PC-9 (cell line): Measurements from ENCODE around the gene SLC12A4. TPM values are rescaled to one million over a fixed set of nuclear protein-coding genes. Genes with fewer than 3 reads are reported as not detected.
"Not testable (repeated sequence)": the region's sequence is repeated elsewhere in the genome, so short reads cannot be mapped to it uniquely, and the experiment has no call there.

Experiments
- BruUV-seq: library from RNA; stranded (reverse); fragments of 400-500 nt; replicated peaks from 2 replicates; lab custom pipeline; 2021; lab: Mats Ljungman, UMichigan
- CTCF ChIA-PET: fragments of 300-600 bp; sonication (Branson Sonifier 250); formaldehyde crosslinking; loops from one replicate; lab custom pipeline; 2022; ENCODE audit warnings: antibody characterized with exemption; lab: Charles Lee
- POLR2A ChIA-PET: fragments of 300-600 bp; sonication (Branson Sonifier 250); formaldehyde crosslinking; loops from one replicate; lab custom pipeline; 2022; ENCODE audit warnings: antibody characterized with exemption; ENCODE audit not compliant: unreplicated experiment; lab: Charles Lee
- DNase-seq, 2 experiments: peaks; one replicate each; pipeline versions ENCODE4 v3.0.0 to v3.0.0-alpha.2; 2015 to 2022; ENCODE audit warnings: mixed read lengths in 1 of 2
- H2AFZ ChIP-seq: fragments of 200-600 bp; sonication (generic); 2 replicates; pipeline ENCODE4 v1.8.1; 2017; ENCODE audit warnings: antibody characterized with exemption
- H3F3A ChIP-seq: fragments of 200-600 bp; sonication (generic); 2 replicates; pipeline ENCODE4 v1.8.1; 2017; ENCODE audit warnings: antibody characterized with exemption, mild to moderate bottlenecking, low read depth; ENCODE audit not compliant: insufficient read depth
- H3K27ac ChIP-seq: fragments of 200-600 bp; sonication (generic); 2 replicates; pipeline ENCODE4 v1.6.1; 2016; ENCODE audit warnings: mixed run types
- H3K27me3 ChIP-seq: fragments of 200-600 bp; sonication (generic); 2 replicates; pipeline ENCODE4 v1.6.1; 2016; ENCODE audit warnings: low read depth, mixed run types; ENCODE audit not compliant: insufficient read depth
- H3K36me3 ChIP-seq: fragments of 200-600 bp; sonication (generic); 2 replicates; pipeline ENCODE4 v1.6.1; 2016; ENCODE audit warnings: low read depth, mixed run types
- H3K4me1 ChIP-seq: fragments of 200-600 bp; sonication (generic); replicated peaks from 2 replicates; pipeline ENCODE4 v1.6.1; 2016; ENCODE audit warnings: mixed run types; ENCODE audit not compliant: insufficient read depth
- H3K4me2 ChIP-seq: fragments of 200-600 bp; sonication (generic); 2 replicates; pipeline ENCODE4 v1.6.1; 2017; ENCODE audit warnings: mixed run types
- H3K4me3 ChIP-seq: fragments of 200-600 bp; sonication (generic); 2 replicates; pipeline ENCODE4 v1.6.1; 2016; ENCODE audit warnings: mixed run types
- H3K79me2 ChIP-seq: fragments of 200-600 bp; sonication (generic); 2 replicates; pipeline ENCODE4 v1.6.1; 2017; ENCODE audit warnings: low read depth, mixed run types
- H3K9me2 ChIP-seq: fragments of 200-600 bp; sonication (generic); 2 replicates; pipeline ENCODE4 v1.8.1; 2017; ENCODE audit warnings: mild to moderate bottlenecking; ENCODE audit not compliant: insufficient read depth
- H3K9me3 ChIP-seq: fragments of 200-600 bp; sonication (generic); 2 replicates; pipeline ENCODE4 v1.8.1; 2016; ENCODE audit warnings: low read depth; ENCODE audit not compliant: insufficient read depth
- H4K20me1 ChIP-seq: fragments of 200-600 bp; sonication (generic); 2 replicates; pipeline ENCODE4 v1.8.1; 2017; ENCODE audit not compliant: insufficient read depth
- EZH2 ChIP-seq: fragments of 200-600 bp; sonication (generic); IDR thresholded peaks from 2 replicates; pipeline ENCODE4 v1.8.0; 2017; ENCODE audit warnings: antibody characterized with exemption, low read depth
- intact Hi-C: fragments of 100-400 bp; cut with micrococcal nuclease; formaldehyde crosslinking; loops from one replicate; pipeline ENCODE4 v1.10.0; 2022; ENCODE audit not compliant: unreplicated experiment
- total RNA-seq: library from RNA; stranded (reverse); gene quantifications from 2 replicates; pipeline ENCODE4 v1.2.3, GENCODE V29; 2021
- TF ChIP-seq, protein P1 (sequence below): fragments of 200-600 bp; sonication (generic); conservative IDR thresholded peaks from 2 replicates; pipeline ENCODE4 v1.6.1; 2017; ENCODE audit warnings: mixed run types, antibody characterized with exemption, mild to moderate bottlenecking, moderate library complexity

The SLC12A4 gene
- total RNA-seq, 1 experiment from 2014 or later, result 27.0 TPM

DNA sequence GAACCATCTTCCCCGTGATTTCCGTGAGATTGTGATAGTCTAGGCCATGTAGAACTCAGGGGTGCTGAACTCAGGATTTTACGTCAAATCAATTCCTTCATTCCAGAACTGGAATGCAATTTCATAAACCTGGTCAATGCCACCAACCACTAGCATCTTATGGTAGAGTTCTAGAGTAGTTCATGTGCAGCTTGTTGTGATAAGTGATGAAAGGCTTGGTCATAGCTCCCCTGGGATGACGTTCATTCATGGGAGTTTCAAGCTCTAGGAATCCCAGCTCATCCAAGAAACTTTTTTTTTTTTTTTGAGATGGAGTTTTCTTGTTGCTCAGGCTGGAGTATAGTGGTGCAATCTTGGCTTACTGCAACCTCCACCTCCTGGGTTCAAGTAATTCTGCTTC is 34.6 kb upstream of the SLC12A4 start:
- Histone ChIP-seq H3K9me3 (no peaks in the 10 kb centered on the region), H3K27ac (no peak overlapping the region), H3K4me3 (no peak overlapping the region), H3K36me3 (no peaks in the 10 kb centered on the region), H3K4me2 (no peak overlapping the region), H2AFZ (no peak overlapping the region), H3K4me1 (peaks cover 20% of the 10 kb centered on the region), H4K20me1 (no peaks in the 10 kb centered on the region), H3K27me3 (no peaks in the 10 kb centered on the region), H3K79me2 (no peaks in the 10 kb centered on the region), H3K9me2 (no peaks in the 10 kb centered on the region), H3F3A (peaks cover 20% of the 10 kb centered on the region)
- ChIA-PET POLR2A (interaction anchor here (0.7 kb wide), 1 partner anchor 980 kb away, joined by 3 read pairs; no protein-coding TSS in a partner anchor), CTCF (interaction anchor here (0.6 kb wide), 1 partner anchor 9 kb away, joined by 5 read pairs; no protein-coding TSS in a partner anchor)
- BruUV-seq, result no TSS peak
- intact Hi-C loops, result no loop called here
- no peak for TF ChIP-seq EZH2
- TF ChIP-seq, protein P1, sequence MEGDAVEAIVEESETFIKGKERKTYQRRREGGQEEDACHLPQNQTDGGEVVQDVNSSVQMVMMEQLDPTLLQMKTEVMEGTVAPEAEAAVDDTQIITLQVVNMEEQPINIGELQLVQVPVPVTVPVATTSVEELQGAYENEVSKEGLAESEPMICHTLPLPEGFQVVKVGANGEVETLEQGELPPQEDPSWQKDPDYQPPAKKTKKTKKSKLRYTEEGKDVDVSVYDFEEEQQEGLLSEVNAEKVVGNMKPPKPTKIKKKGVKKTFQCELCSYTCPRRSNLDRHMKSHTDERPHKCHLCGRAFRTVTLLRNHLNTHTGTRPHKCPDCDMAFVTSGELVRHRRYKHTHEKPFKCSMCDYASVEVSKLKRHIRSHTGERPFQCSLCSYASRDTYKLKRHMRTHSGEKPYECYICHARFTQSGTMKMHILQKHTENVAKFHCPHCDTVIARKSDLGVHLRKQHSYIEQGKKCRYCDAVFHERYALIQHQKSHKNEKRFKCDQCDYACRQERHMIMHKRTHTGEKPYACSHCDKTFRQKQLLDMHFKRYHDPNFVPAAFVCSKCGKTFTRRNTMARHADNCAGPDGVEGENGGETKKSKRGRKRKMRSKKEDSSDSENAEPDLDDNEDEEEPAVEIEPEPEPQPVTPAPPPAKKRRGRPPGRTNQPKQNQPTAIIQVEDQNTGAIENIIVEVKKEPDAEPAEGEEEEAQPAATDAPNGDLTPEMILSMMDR, result no peak
- no peak for DNase-seq

DNA sequence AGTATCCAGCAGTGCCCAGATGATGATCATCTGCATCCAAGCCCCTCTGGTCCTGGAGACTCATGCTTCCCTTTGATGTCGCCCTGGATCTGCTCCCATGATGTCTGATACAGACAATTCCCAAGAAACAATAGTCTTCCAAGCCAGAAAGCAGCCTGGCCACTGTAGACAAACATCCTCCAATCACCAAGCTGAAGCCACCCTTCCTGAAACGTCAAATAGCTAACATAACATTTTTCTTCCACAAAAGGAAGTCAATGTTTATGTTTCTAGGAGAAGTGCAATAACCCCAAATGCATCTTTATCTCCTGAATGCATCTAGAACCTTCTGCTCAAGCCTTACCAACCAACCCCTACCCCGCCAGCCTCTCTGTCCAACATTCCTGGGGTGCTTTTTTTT is 32.0 kb upstream of the SLC12A4 start:
- H3K79me2 ChIP-seq, result no peaks in the 10 kb centered on the region
- CTCF ChIA-PET, result no interaction called here
- DNase-seq, result no peak
- peaks cover 10% of the 10 kb centered on the region for H3F3A ChIP-seq
- no peak overlapping the region for H2AFZ ChIP-seq
- H4K20me1 ChIP-seq, result no peaks in the 10 kb centered on the region
- no peaks in the 10 kb centered on the region for H3K27me3 ChIP-seq
- intact Hi-C loops, result no loop called here
- H3K4me2 ChIP-seq, result no peak overlapping the region
- H3K4me3 ChIP-seq, result no peak overlapping the region
- peaks cover 8% of the 10 kb centered on the region for H3K4me1 ChIP-seq
- no TSS peak for BruUV-seq
- no peaks in the 10 kb centered on the region for H3K9me2 ChIP-seq
- POLR2A ChIA-PET, result no interaction called here
- no peak overlapping the region for H3K27ac ChIP-seq
- H3K9me3 ChIP-seq, result no peaks in the 10 kb centered on the region
- TF ChIP-seq, protein P1, result no peak
- TF ChIP-seq EZH2, result no peak
- H3K36me3 ChIP-seq, result no peaks in the 10 kb centered on the region

DNA sequence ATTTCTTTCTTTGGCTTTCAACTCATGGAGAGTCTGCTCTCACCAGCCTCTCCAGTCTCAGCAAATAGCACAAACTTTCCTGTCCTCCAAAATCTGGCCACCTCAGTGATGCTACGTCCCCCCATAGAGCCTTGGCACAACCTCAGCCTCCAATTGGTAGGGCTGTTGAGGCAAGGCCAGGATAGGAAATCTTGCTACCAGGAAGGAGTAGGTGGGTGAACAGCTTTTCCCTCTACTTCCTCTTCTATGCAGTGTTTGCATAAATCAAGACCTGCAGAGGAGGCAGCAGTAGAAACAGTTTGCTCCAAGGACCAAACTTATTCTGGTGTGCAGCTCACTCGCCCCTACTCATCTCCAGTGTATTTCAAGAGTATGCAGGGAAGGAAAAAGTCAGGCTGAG is 31.5 kb upstream of the SLC12A4 start:
- peaks cover 4% of the 10 kb centered on the region for H3K4me1 ChIP-seq
- H3K9me2 ChIP-seq, result no peaks in the 10 kb centered on the region
- H3F3A ChIP-seq, result peaks cover 5% of the 10 kb centered on the region; the same call in 1 of the 2 replicates
- intact Hi-C loops, result no loop called here
- POLR2A ChIA-PET, result no interaction called here
- TF ChIP-seq, protein P1, result no peak
- no peak for TF ChIP-seq EZH2
- no peak overlapping the region for H3K4me3 ChIP-seq
- no peaks in the 10 kb centered on the region for H3K36me3 ChIP-seq
- no peaks in the 10 kb centered on the region for H3K27me3 ChIP-seq
- no peaks in the 10 kb centered on the region for H4K20me1 ChIP-seq
- no peak overlapping the region for H3K4me2 ChIP-seq
- no peaks in the 10 kb centered on the region for H3K79me2 ChIP-seq
- CTCF ChIA-PET, result no interaction called here
- no peak overlapping the region for H3K27ac ChIP-seq
- no TSS peak for BruUV-seq
- H3K9me3 ChIP-seq, result no peaks in the 10 kb centered on the region
- no peak for DNase-seq
- H2AFZ ChIP-seq, result no peak overlapping the region

DNA sequence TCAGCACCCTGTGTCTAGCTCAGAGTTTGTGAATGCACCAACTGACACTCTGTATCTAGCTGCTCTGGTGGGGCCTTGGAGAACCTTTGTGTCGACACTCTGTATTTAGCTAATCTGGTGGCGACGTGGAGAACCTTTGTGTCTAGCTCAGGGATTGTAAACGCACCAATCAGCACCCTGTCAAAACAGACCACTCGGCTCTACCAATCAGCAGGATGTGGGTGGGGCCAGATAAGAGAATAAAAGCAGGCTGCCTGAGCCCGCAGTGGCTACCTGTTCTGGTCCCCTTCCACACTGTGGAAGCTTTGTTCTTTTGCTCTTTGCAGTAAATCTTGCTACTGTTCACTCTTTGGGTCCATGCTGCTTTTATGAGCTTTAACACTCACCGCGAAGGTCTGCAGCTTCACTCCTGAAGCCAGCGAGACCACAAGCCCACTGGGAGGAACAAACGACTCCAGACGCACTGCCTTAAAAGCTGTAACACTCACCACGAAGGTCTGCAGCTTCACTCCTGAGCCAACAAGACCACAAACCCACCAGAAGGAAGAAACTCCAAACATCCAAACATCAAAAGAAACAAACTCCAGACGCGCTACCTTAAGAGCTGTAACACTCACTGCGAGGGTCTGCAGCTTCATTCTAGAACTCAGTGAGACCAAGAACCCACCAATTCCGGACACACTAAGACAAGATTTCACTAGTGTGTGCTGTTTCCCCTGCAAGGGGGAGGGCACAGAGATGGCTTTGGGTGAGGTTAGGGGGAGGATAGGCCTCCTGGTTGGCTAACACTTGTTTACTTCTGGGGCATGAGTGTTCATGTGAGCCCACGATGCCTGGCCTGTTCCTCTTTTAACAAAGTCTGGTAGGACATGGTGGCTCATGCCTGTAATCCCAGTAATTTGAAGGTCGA is 30.6 kb upstream of the SLC12A4 start, which contains the start of gene DPEP2:
Gene DPEP2 (minus strand): TSS at position 706 of the 910 bp plus-strand sequence. CDS start 6,272 bp downstream, outside the sequence.
- H3K27ac ChIP-seq, H3F3A ChIP-seq, H3K4me2 ChIP-seq, H4K20me1 ChIP-seq, H3K4me3 ChIP-seq, H3K36me3 ChIP-seq, POLR2A ChIA-PET, H3K27me3 ChIP-seq, DNase-seq, H3K4me1 ChIP-seq, H2AFZ ChIP-seq, H3K9me2 ChIP-seq, intact Hi-C loops, H3K9me3 ChIP-seq, H3K79me2 ChIP-seq: not testable (repeated sequence)
- BruUV-seq, result TSS peak; percentile 42
- CTCF ChIA-PET, result interaction anchor here (1.1 kb wide), 1 partner anchor 339 kb away, joined by 3 read pairs; the partner anchor contains the start of gene ACD

DNA sequence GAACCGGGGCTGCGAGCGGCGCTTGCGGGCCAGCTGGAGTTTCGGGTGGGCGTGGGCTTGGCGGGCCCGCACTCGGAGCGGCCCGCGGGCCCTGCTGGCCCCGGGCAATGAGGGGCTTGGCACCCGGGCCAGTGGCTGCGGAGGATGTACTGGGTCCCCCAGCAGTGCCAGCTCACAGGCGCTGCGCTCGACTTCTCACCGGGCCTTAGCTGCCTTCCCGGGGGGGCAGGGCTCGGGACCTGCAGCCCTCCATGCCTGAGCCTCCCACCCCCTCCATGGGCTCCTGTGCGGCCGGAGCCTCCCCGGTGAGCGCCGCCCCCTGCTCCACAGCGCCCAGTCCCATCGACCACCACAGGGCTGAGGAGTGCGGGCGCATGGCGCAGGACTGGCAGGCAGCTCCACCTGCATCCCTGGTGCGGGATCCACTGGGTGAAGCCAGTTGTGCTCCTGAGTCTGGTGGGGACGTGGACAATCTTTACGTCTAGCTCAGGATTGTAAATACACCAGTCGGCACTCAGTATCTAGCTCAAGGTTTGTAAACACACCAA is 29.9 kb upstream of the SLC12A4 start:
- H3K36me3 ChIP-seq, H3K27ac ChIP-seq, H3K9me2 ChIP-seq, H3K79me2 ChIP-seq, H3F3A ChIP-seq, intact Hi-C loops, POLR2A ChIA-PET, H3K9me3 ChIP-seq, H3K27me3 ChIP-seq, H3K4me3 ChIP-seq, H3K4me1 ChIP-seq, BruUV-seq, DNase-seq, H3K4me2 ChIP-seq, H2AFZ ChIP-seq, H4K20me1 ChIP-seq: not testable (repeated sequence)
- CTCF ChIA-PET, result interaction anchor here (1.1 kb wide), 1 partner anchor 338 kb away, joined by 3 read pairs; the partner anchor contains the start of gene ACD
